Transverse colon (tissue), 4 donors: ENCODE data around the gene TUBB4A. TPM values are rescaled to one million over a fixed set of nuclear protein-coding genes. Genes with fewer than 3 reads are reported as not detected.

Source experiments
- DNase-seq: peaks from one replicate; pipeline ENCODE4 v3.0.0-alpha.2; 2019
- H3K27ac ChIP-seq, 4 donors: fragments of 200-600 bp; sonication (generic); 2 replicates each; pipeline ENCODE4 v1.5.1; 2016 to 2018; ENCODE audit warnings: inconsistent platforms in 4 of 4
- H3K27me3 ChIP-seq: fragments of 200-600 bp; sonication (generic); 2 replicates; pipeline ENCODE4 v1.5.1; 2017; ENCODE audit warnings: inconsistent platforms
- H3K36me3 ChIP-seq, 4 donors: fragments of 200-600 bp; sonication (generic); 2 replicates each; pipeline ENCODE4 v1.5.1; 2017 to 2019; ENCODE audit warnings: inconsistent platforms in 4 of 4
- H3K4me1 ChIP-seq, 4 donors: fragments of 200-600 bp; sonication (generic); 2 replicates each; pipeline ENCODE4 v1.5.1; 2017 to 2020; ENCODE audit warnings: inconsistent platforms in 4 of 4
- H3K4me3 ChIP-seq, 4 donors: fragments of 200-600 bp; sonication (generic); 1 replicate in 1 of 4; 2 replicates in 3 of 4; pipeline versions ENCODE4 v1.5.1 to v1.6.1; 2017 to 2019; ENCODE audit warnings: inconsistent platforms in 4 of 4
- H3K9me3 ChIP-seq, 2 donors: fragments of 200-600 bp; sonication (generic); 2 replicates each; pipeline ENCODE4 v1.5.1; 2017 to 2019; ENCODE audit warnings: inconsistent platforms in 2 of 2
- CTCF ChIP-seq, 5 experiments: fragments of 200-600 bp in 3 of 5; fragments of 450-650 bp in 2 of 5; sonication (generic) in 3 of 5; IDR thresholded peaks; 1 replicate in 2 of 5; 2 replicates in 3 of 5; pipeline ENCODE4 v1.5.1; 2016 to 2017; ENCODE audit warnings: antibody characterized with exemption in 5 of 5, inconsistent platforms in 3 of 5, mild to moderate bottlenecking in 2 of 5, moderate library complexity in 1 of 5
- EP300 ChIP-seq: sonication (generic); formaldehyde crosslinking; IDR thresholded peaks from one replicate; pipeline ENCODE4 v1.6.1; 2017; ENCODE audit warnings: antibody characterized with exemption, low read depth
- POLR2A ChIP-seq: fragments of 450-650 bp; IDR thresholded peaks from one replicate; pipeline ENCODE4 v1.6.1; 2016; ENCODE audit warnings: antibody characterized with exemption, mild to moderate bottlenecking, moderate library complexity
- POLR2AphosphoS5 ChIP-seq, 3 donors: sonication (generic); formaldehyde crosslinking; IDR thresholded peaks; one replicate each; pipeline ENCODE4 v1.6.1; 2016; ENCODE audit warnings: antibody characterized with exemption in 3 of 3
- WGBS, 2 donors: methylation state at CpG; one replicate each; pipeline ENCODE4 v1.1.5; 2018; ENCODE audit warnings: low coverage in 1 of 2; 5-methylcytosine and 5-hydroxymethylcytosine counted together
- in situ Hi-C, 4 donors: fragments of 200-750 bp; cut with MboI; loops; one replicate each; pipeline versions ENCODE4 v1.15.0 to v1.15.1; 2017; ENCODE audit warnings: low sequenced_read_pairs in 3 of 4, low pct_ligation_motif_present in 1 of 4, low pct_unique_long_range_greater_than_20kb in 1 of 4
- intact Hi-C: fragments of 100-400 bp; cut with DNase I; formaldehyde crosslinking; loops from one replicate; pipeline ENCODE4 v1.15.1; 2023; ENCODE audit warnings: low total_unique reads
- total RNA-seq, 4 donors: library from RNA; depleted of rRNA; stranded (reverse); fragments of >200 nt; gene quantifications; one replicate each; pipeline ENCODE4 v1.1.0, GENCODE V29; 2016

TUBB4A gene
- total RNA-seq, 4 donors from 2014 or later, result 0.60 to 1.3 (median 1.1) TPM; not detected in 1

GRCh38 chr19:6465663-6466062 lies 36.4 kb downstream of the TUBB4A start:
- TF ChIP-seq CTCF (IDR thresholded peaks at IDR 0.05) (no peak), POLR2A (no peak), POLR2AphosphoS5 (IDR thresholded peaks at IDR 0.05) (no peak), EP300 (no peak)
- Histone ChIP-seq H3K36me3 (peaks cover 0 to 5% (median 0%) of the 10 kb centered on the region in 4 donors), H3K9me3 (no peaks in the 10 kb centered on the region), H3K4me3 (peak overlapping the region in 1 of 4 donors; percentile 56), H3K27me3 (peaks cover 15% of the 10 kb centered on the region), H3K27ac (no peak overlapping the region), H3K4me1 (peaks cover 0 to 19% (median 13%) of the 10 kb centered on the region in 4 donors)
- no peak for DNase-seq
- intact Hi-C loops (no loop called here), in situ Hi-C loops (no loop called here)
- WGBS, 2 donors, result 88% methylated on average over 8 of the region's 8 CpGs; no CpG with 5 or more reads in 1 of the 2 donors

- in situ Hi-C loops, result no loop called here
- TF ChIP-seq POLR2A (no peak), POLR2AphosphoS5 (IDR thresholded peaks at IDR 0.05) (no peak), CTCF (IDR thresholded peaks at IDR 0.05) (no peak), EP300 (no peak)
- peak; percentile 35 for DNase-seq
These were observed 37.1 kb downstream of the TUBB4A start for GRCh38 chr19:6465006-6465405.

GRCh38 chr19:6464070-6464873 lies 37.8 kb downstream of the TUBB4A start, which contains the start of gene CRB3:
TSS of gene CRB3 (plus strand) at chr19:6464271. CDS start at chr19:6464702, 431 bp downstream.
- in situ Hi-C loops, result no loop called here
- 7 to 8% methylated on average over 3 to 61 of the region's 65 CpGs for WGBS, 2 donors

More at GRCh38 chr19:6465006-6465405, 37.1 kb downstream of the TUBB4A start:
- H3K9me3 ChIP-seq, result no peaks in the 10 kb centered on the region
- peaks cover 15% of the 10 kb centered on the region for H3K27me3 ChIP-seq
- H3K4me3 ChIP-seq, result peak overlapping the region; percentile 25 to 57 (median 52)
- peaks cover 0 to 21% (median 14%) of the 10 kb centered on the region in 4 donors for H3K4me1 ChIP-seq
- intact Hi-C loops, result no loop called here
- 20 to 32% methylated on average over 1 to 9 of the region's 9 CpGs for WGBS, 2 donors
- H3K36me3 ChIP-seq, result peaks cover 0 to 5% (median 0%) of the 10 kb centered on the region in 4 donors
- H3K27ac ChIP-seq, result peak overlapping the region; percentile 83 to 89 (median 86)

More at GRCh38 chr19:6464070-6464873, 37.8 kb downstream of the TUBB4A start, which contains the start of gene CRB3:
- Histone ChIP-seq H3K4me1 (peaks cover 0 to 21% (median 14%) of the 10 kb centered on the region in 4 donors), H3K9me3 (no peaks in the 10 kb centered on the region), H3K27ac (peak within 1 kb of the TSS; percentile 83 to 89 (median 86)), H3K4me3 (peak within 1 kb of the TSS; percentile 25 to 57 (median 52)), H3K36me3 (peaks cover 0 to 5% (median 0%) of the 10 kb centered on the region in 4 donors), H3K27me3 (peaks cover 15% of the 10 kb centered on the region)
- no peak for TF ChIP-seq CTCF (IDR thresholded peaks at IDR 0.05)
- peak; percentile 84 for TF ChIP-seq POLR2A
- TF ChIP-seq EP300, result no peak
- peak; percentile 71 to 90 (median 76) for TF ChIP-seq POLR2AphosphoS5 (IDR thresholded peaks at IDR 0.05)
- DNase-seq, result peak; percentile 97
- intact Hi-C loops, result loop anchor here (5.0 kb wide), 1 partner anchor 1408 kb away; the partner anchor contains the start of gene PRR36
